MV-4-11 (cell line): Measurements from ENCODE around the gene TIMM17B.

Experiments used
- DNase-seq: peaks from one replicate; lab custom pipeline; 2025; lab: John Stamatoyannopoulos, UW

Gene TIMM17B

GRCh38 chrX:48918643-48919340, 21.2 kb upstream of the TIMM17B start, which contains the start of gene PIM2:
TSS of gene PIM2 (minus strand) at chrX:48919024. CDS start at chrX:48918834, 190 bp downstream.
- DNase-seq, result peak; percentile 94

DNA sequence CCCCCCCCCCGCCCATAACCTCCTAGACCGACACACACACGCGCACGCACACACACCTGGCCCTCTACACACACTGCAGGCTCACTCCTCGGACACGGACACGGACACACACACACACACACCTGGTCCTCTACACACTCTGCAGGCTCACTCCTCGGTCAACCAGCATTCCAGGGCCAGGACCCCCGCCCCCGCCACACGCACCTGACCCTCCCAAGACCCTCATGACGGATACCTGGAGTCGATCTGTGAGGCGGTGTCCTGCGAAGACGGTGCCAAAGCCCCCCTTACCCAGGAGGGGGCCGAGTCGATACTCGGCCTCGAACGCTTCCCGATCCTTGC, 20.7 kb upstream of the TIMM17B start:
- no peak for DNase-seq

GRCh38 chrX:48917139-48918001, 19.8 kb upstream of the TIMM17B start:
- peak; percentile 91 for DNase-seq

- DNase-seq, result no peak
Observed at GRCh38 chrX:48914593-48915493, 17.3 kb upstream of the TIMM17B start.

GRCh38 chrX:48913605-48914366, 16.2 kb upstream of the TIMM17B start:
- no peak for DNase-seq

DNA sequence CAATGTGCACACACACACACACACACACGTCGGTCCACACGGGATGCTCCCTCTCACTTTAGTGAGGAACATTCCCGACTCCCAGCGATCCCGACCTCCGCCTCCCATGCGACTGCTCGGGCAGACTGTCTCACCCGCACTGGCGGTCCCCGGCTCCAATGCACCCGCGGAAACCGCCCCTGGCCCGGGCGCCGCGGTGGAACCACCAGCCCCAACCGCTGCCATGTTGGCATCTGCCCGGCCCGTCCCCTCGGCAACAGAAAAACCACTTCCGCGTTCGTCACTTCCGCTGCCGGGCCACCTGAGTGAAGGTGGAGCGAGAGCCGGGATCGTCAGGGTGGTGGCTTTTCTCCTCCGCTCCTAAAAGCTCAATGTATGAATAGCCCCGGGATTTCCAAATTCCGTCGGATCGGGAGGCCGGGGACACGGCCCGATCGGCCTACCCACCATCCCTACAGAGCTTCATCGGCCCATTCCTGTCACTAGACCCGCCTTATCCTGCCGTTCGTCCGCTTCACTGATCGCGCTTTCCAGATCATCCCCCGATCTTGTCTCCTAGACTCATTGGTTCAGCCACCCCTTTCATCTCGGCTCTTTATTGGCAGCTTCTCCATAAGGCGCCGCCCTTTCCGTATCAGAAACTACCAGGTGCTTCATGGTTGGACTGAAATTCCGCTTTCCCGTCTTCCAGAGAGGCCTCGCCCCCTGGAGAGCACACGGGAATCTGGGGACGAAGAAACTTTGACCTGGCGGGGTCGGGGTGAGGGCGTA, 14.0 kb upstream of the TIMM17B start, which contains the start of gene SLC35A2:
Gene SLC35A2 (minus strand): TSS at position 235 of the 771 bp plus-strand sequence. CDS start 10 bp downstream, at position 225.
- DNase-seq, result peak; percentile 68

GRCh38 chrX:48910926-48911411, 13.4 kb upstream of the TIMM17B start:
- DNase-seq, result peak; percentile 55

DNA sequence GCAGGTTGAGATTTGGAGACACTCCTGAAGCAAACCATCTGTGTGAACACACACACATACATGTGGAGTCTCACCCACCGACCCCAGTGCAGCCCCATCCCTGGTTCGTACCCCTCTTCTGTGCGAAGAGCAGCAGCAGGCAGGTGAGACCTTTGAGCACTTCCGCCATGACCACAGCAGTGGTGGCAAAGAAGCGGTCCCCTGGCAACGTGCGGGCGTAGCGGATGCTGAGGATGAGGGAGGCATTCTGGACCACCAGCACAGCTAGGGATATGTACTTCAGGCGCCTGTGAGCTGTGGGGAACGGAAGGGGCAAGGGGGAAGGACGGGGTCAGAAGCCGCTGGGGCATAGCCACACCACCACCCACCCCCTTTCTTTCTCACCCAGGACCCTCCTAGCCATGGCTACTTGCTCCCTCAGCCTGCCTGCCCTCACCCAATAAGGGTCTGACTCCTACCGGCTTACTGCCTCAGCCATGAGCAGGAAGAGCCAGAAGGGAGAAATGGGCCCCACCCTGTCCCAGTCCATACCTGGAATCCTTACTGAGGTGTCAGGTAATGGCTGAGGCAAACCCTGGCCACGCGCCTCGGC, 12.2 kb upstream of the TIMM17B start:
- no peak for DNase-seq

DNA sequence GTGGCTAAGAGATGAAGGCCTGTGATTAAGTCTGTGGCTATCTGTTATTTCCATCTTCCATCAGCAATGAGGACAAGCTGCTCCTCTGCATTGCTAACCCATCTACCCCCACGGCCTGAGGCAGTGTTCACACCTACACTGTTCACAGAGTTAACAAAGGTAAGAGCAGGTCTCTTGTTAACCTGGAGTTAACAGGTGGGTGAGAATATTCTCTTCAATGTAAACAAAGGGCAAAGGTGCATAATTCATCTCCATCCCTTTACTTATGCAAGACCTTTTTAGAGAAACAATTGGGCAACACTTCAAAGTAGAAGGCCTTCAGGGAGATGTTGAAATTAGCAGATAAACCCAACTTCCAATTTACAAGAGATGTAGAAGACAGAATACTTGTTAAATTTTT, 11.0 kb upstream of the TIMM17B start:
- DNase-seq, result no peak

GRCh38 chrX:48905090-48905790, 7.7 kb upstream of the TIMM17B start:
- DNase-seq, result no peak

GRCh38 chrX:48904626-48905025, 7.1 kb upstream of the TIMM17B start:
- no peak for DNase-seq

GRCh38 chrX:48904180-48904579, 6.6 kb upstream of the TIMM17B start:
- DNase-seq, result no peak

DNA sequence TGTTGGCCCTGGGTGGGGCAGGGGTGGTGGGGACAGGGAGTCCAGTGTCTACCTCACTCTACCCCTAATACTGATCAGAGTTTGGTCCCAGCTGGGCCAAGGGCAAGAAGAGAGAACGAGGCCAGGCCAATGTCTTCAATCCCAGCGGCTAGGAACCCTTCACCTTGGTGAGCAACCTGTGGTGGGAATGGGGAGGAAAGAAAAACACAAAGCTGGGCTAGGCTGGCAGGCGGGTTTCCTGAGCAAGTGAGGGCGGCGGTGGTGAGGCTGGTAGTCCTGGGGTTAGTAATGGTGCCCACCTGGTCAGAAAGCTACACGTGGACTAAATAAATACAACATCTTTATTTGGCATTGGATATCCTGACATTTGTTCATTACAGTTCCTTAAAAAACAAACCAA, 5.7 kb upstream of the TIMM17B start:
- DNase-seq, result no peak

- DNase-seq, result no peak
Observed at GRCh38 chrX:48902776-48903175, 5.2 kb upstream of the TIMM17B start.

GRCh38 chrX:48902135-48902534, 4.6 kb upstream of the TIMM17B start:
- DNase-seq, result no peak

- DNase-seq, result no peak
Observed at GRCh38 chrX:48901069-48901468, 3.5 kb upstream of the TIMM17B start.

DNA sequence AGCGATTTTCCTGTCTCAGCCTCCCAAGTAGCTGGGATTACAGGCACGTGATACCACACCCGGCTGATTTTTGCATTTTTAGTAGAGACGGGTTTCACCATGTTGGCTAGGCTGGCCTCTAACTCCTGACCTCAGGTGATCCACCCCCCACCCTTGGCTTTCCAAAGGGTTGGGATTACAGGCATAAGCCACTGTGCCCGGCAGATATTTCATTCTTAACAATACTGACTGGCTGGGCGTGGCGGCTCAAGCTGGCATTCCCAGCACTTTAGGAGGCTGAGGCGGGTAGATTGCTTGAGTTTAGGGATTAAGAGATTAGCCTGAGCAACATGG, 1.5 kb upstream of the TIMM17B start:
- no peak for DNase-seq

- DNase-seq, result peak; percentile 46
Observed at GRCh38 chrX:48897157-48897624, 377 bp downstream of the TIMM17B start.

DNA sequence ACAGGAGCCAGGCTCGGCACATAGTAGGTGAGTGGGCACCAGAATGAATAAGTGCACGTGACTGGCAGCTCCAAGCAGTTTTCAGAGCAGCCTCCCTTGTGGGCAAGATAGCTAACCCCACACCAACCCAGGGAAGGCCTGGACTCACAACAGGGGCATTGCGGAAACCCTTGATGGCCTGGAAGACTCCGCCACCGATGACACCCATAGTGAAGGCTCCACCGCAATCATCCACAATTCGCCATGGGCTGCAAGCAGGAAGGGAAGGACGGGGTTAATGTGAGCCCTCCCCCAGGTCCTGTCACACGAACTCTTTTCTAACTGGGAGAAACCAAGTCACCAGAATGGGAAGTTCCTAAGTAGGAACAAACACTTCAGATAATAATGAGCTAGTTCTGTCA, 957 bp downstream of the TIMM17B start:
- DNase-seq, result peak; percentile 16
